ENCODE measurements around the gene SLC17A1. TPM values are rescaled to one million over a fixed set of nuclear protein-coding genes. Genes with fewer than 3 reads are reported as not detected.

The SLC17A1 gene
- total and polyA plus RNA-seq, 3 donors from 2014 or later = 0.99 to 3.9 (median 1.0) TPM

- Histone ChIP-seq H3K4me1 (no peaks in the 10 kb centered on the region), H3K27ac (no peak overlapping the region), H3K4me3 (no peak overlapping the region), H3K27me3 (no peaks in the 10 kb centered on the region), H3K9me3 (no peaks in the 10 kb centered on the region), H3K36me3 (ENCODE audit: low read depth, missing control alignments) (no peaks in the 10 kb centered on the region)
- 71 to 73% methylated on average over 3 of the region's 3 CpGs for WGBS, 2 donors
- intact Hi-C loops (cut with DNase I; ENCODE audit: low total_unique reads) = no loop called here
- TF ChIP-seq CTCF (IDR thresholded peaks at IDR 0.05) (no peak), POLR2A (IDR thresholded peaks at IDR 0.05) (no peak)
- no peak for DNase-seq
These were observed 43.7 kb upstream of the SLC17A1 start for GRCh38 chr6:25875563-25875905.

DNA sequence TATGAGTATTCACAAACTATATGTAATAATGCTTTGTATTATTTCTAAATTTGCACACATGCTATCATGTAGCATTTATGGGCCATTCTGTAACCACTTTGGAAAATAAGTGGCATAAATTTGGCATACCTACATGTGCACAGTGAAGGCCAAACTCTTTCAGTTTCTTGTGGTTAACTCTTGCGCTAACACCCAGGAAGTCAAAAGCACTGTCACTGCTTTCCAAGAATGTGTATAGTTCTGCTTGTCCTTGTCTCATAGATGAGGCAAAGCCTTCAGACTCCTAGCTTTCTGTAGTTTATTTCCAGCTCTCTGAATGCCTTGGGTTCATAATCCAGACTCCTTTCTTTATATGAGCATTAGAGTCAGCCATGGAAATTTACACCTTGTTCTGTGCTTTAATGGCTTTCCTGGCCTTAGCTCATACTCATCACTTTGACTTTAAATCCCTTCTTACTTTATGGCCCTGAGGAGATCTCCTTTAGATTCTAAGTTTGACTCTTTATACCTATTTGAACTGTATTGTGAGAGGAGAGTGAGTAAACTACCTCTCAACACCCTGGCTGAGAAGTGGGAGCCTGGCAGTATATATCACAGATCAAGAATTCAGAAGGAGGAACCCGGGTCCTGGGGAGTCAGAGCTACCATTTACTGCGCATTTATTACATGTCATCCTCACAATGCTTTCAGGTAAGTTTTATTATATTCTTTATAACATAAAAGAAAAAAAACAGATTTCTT lies 43.1 kb upstream of the SLC17A1 start:
- Histone ChIP-seq H3K27me3 (no peaks in the 10 kb centered on the region), H3K9me3 (no peaks in the 10 kb centered on the region), H3K27ac (no peak overlapping the region), H3K4me1 (no peaks in the 10 kb centered on the region), H3K36me3 (ENCODE audit: low read depth, missing control alignments) (no peaks in the 10 kb centered on the region), H3K4me3 (no peak overlapping the region)
- intact Hi-C loops (cut with DNase I; ENCODE audit: low total_unique reads) = no loop called here
- WGBS, 2 donors = 84 to 87% methylated on average over 3 of the region's 3 CpGs
- no peak for TF ChIP-seq CTCF (IDR thresholded peaks at IDR 0.05)
- TF ChIP-seq POLR2A (IDR thresholded peaks at IDR 0.05) = no peak
- DNase-seq = no peak

GRCh38 chr6:25874118-25874517 lies 42.3 kb upstream of the SLC17A1 start, which contains the start of gene SLC17A3:
Gene SLC17A3 (minus strand): TSS chr6:25874243. CDS start chr6:25868387, 5,856 bp downstream.
- H3K27me3 ChIP-seq = no peaks in the 10 kb centered on the region
- no peaks in the 10 kb centered on the region for H3K9me3 ChIP-seq
- H3K27ac ChIP-seq = no peak within 1 kb of the TSS
- H3K4me1 ChIP-seq = no peaks in the 10 kb centered on the region
- DNase-seq = no peak
- 89 to 90% methylated on average over 3 of the region's 3 CpGs for WGBS, 2 donors
- H3K36me3 ChIP-seq (ENCODE audit: low read depth, missing control alignments) = no peaks in the 10 kb centered on the region
- no peak within 1 kb of the TSS for H3K4me3 ChIP-seq
- no peak for TF ChIP-seq CTCF (IDR thresholded peaks at IDR 0.05)
- TF ChIP-seq POLR2A (IDR thresholded peaks at IDR 0.05) = no peak
- intact Hi-C loops (cut with DNase I; ENCODE audit: low total_unique reads) = no loop called here

DNA sequence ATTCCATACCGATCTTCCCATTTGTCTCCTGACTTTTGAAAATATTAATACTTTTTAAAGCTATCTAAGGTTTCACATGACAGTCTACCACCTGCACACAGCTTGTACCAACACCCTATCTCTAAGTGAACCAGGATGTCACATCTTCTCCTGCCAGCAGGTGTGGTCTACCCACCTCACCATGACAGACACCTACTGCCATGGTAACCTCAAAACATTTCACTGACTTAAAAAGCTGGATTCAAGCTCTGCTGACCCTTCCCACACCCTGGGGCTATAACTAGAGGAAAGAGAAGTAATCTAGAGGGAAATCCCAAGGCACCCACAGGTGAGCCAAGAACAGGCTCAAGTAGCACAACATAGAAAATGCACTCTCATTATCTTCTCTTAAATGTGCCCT lies 41.0 kb upstream of the SLC17A1 start:
- no peaks in the 10 kb centered on the region for H3K9me3 ChIP-seq
- H3K4me3 ChIP-seq = no peak overlapping the region
- DNase-seq = no peak
- TF ChIP-seq CTCF (IDR thresholded peaks at IDR 0.05) (no peak), POLR2A (IDR thresholded peaks at IDR 0.05) (no peak)
- H3K4me1 ChIP-seq = no peaks in the 10 kb centered on the region
- intact Hi-C loops (cut with DNase I; ENCODE audit: low total_unique reads) = no loop called here
- WGBS, 2 donors = 100% methylated on average over 1 of the region's 1 CpG
- H3K27ac ChIP-seq = no peak overlapping the region
- no peaks in the 10 kb centered on the region for H3K27me3 ChIP-seq
- no peaks in the 10 kb centered on the region for H3K36me3 ChIP-seq (ENCODE audit: low read depth, missing control alignments)

DNA sequence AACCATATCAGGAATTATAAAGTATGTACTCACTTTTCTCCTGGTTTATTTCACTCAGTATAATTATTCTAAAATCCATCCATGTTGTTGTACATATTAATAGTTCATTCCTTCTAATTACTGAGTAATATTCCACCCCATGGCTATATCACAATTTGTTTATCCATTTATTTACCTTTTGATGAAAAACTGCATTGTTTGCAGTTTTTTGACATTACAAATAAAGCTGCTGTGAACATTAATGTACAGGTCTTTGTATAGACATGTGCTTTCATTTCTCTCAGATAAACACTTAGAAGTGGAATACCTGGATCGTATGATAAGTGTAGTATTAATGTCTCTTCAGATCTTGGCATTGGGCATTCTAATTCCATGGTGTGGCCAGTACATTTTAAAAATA lies 38.0 kb upstream of the SLC17A1 start:
- Histone ChIP-seq H3K27ac (no peak overlapping the region), H3K9me3 (no peaks in the 10 kb centered on the region), H3K4me1 (no peaks in the 10 kb centered on the region), H3K4me3 (no peak overlapping the region), H3K27me3 (no peaks in the 10 kb centered on the region), H3K36me3 (ENCODE audit: low read depth, missing control alignments) (no peaks in the 10 kb centered on the region)
- intact Hi-C loops (cut with DNase I; ENCODE audit: low total_unique reads) = no loop called here
- DNase-seq = no peak
- WGBS, 2 donors = 51 to 96% methylated on average over 1 of the region's 1 CpG
- no peak for TF ChIP-seq CTCF (IDR thresholded peaks at IDR 0.05)
- TF ChIP-seq POLR2A (IDR thresholded peaks at IDR 0.05) = no peak

All from testis (tissue), 3 donors.